T-helper 1 cell treated with Interleukin-12 subunit alpha and Interleukin-12 subunit beta and Interleukin-4 antibody, amounts not matched to agents 30 μg/mL and 1 μg/mL, for 36 hours (primary cell): ENCODE data around the gene TMUB2.

Experiments used
- H3K27ac Mint-ChIP-seq: one replicate; pipeline ENCODE4 v1.8.0; 2021; ENCODE audit warnings: mild to moderate bottlenecking, mixed read lengths
- H3K27me3 Mint-ChIP-seq: one replicate; pipeline ENCODE4 v1.8.0; 2021; ENCODE audit warnings: low read depth, mixed read lengths
- H3K36me3 Mint-ChIP-seq: one replicate; pipeline ENCODE4 v1.8.0; 2021; ENCODE audit warnings: low read depth, mixed read lengths
- H3K4me1 Mint-ChIP-seq: one replicate; pipeline ENCODE4 v1.8.0; 2021; ENCODE audit warnings: low read depth, mixed read lengths
- H3K4me3 Mint-ChIP-seq: one replicate; pipeline ENCODE4 v1.8.0; 2021; ENCODE audit warnings: mild to moderate bottlenecking, moderate library complexity, mixed read lengths
- H3K9me3 Mint-ChIP-seq: one replicate; pipeline ENCODE4 v1.8.0; 2021; ENCODE audit warnings: mixed read lengths

Gene TMUB2

DNA sequence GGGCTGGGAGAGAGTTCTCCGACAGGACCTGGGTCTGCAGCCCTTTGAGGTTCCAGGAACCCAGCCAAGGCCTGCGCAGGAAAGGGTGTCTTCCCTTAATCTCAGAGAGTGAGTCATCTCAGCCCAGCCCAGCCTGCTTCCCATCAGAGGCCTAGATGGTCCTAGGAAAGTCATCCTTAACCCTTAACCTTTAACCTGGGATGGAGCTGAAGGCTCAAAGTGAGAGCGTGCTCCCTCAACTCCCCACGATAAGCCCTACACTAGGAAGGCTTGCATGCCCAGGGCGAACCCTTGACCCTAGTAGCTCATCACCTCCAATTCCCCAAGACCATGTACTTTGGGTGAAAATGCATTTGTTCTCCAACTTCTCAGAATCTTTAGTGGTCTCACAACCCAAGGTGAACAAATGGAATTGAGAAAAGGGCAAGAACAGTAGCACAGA is 17.7 kb downstream of the TMUB2 start:
- no peak overlapping the region for H3K27ac Mint-ChIP-seq
- no peak overlapping the region for H3K4me3 Mint-ChIP-seq
- H3K4me1 Mint-ChIP-seq, result peaks cover 31% of the 10 kb centered on the region
- peaks cover 27% of the 10 kb centered on the region for H3K36me3 Mint-ChIP-seq
- H3K9me3 Mint-ChIP-seq, result no peaks in the 10 kb centered on the region
- H3K27me3 Mint-ChIP-seq, result no peaks in the 10 kb centered on the region

DNA sequence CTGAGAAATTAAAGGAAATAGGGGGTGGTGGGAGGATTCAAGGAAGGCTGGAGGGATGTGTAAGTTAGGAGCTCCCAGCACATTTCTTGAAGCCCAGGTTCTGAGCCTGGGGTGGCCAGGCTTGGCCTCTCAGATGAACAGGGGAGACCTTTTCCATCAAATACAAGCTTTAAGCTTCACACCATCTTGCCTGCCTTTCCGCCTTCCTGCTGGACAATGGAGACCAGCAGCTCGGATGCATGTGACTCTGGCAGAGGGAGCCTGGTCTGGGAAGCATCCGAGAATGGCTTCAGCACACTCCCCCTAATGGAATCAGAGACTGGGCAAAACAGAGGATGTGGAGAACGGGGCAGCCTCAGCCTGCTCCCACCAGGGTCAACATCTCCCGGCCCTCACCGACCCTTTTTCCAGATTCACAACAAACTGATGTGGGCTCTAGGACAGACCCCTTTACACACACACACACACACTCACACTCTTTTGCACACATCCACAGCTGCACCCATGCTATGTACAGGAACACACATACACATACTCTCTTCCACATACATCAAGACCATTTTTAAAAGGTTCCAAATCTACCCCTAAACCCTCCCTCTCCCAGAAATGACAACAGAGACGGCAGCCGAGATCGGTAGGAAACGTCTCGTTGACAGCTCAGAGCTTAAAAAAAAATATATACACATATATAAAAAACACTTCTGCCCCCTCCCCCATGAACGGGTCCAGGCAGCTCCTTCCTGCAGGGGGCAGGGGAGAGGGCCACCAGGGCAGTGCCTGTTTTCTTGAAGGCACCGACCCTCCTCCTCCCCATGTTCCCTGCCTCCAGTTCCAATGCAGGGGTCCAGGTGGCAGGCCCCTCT is 19.4 kb downstream of the TMUB2 start:
- H3K9me3 Mint-ChIP-seq, result no peaks in the 10 kb centered on the region
- H3K27me3 Mint-ChIP-seq, result no peaks in the 10 kb centered on the region
- peaks cover 33% of the 10 kb centered on the region for H3K4me1 Mint-ChIP-seq
- H3K36me3 Mint-ChIP-seq, result peaks cover 37% of the 10 kb centered on the region
- H3K27ac Mint-ChIP-seq, result peak overlapping the region; percentile 61
- H3K4me3 Mint-ChIP-seq, result no peak overlapping the region

DNA sequence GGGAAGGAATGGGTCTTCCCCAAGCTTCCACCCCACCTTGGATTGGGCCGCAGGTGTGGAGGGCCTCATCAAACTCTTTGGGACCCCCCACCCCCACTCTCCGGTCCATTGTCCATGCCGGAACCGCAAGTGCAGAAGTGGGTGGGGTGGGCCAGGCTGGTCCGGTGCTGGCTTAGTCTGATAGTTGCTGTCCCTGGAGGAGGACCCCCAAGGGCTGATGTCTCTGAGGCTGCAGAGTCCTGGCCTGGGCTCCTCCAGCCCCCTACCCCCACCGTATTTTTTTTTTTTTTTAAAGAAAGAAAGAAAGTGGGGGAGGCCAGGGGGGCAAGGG is 20.0 kb downstream of the TMUB2 start:
- Mint-ChIP-seq H3K4me1 (peaks cover 32% of the 10 kb centered on the region), H3K9me3 (no peaks in the 10 kb centered on the region), H3K27ac (no peak overlapping the region), H3K27me3 (no peaks in the 10 kb centered on the region), H3K4me3 (no peak overlapping the region), H3K36me3 (peaks cover 43% of the 10 kb centered on the region)

DNA sequence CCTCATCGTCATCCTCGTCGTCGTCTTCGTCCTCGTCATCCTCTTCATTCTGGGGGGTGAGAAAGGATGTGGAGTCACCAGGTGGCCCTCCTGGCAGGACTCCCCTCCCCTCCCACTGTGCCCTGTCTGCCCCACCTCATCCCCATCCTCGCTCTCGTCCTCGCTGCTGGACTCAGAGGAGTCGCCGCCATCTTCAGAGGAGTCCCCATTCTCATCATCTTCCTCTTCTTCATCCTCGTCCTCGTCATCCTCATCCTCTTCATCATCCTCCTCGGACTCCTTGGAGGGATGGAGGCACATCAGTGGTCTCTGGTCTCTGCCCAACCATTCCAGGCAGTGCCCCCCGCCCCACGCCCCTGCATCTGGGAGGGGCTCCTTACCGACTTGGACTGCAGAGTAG is 20.5 kb downstream of the TMUB2 start:
- no peaks in the 10 kb centered on the region for H3K27me3 Mint-ChIP-seq
- H3K36me3 Mint-ChIP-seq, result peaks cover 43% of the 10 kb centered on the region
- H3K9me3 Mint-ChIP-seq, result no peaks in the 10 kb centered on the region
- H3K27ac Mint-ChIP-seq, result no peak overlapping the region
- H3K4me3 Mint-ChIP-seq, result no peak overlapping the region
- H3K4me1 Mint-ChIP-seq, result peaks cover 32% of the 10 kb centered on the region

DNA sequence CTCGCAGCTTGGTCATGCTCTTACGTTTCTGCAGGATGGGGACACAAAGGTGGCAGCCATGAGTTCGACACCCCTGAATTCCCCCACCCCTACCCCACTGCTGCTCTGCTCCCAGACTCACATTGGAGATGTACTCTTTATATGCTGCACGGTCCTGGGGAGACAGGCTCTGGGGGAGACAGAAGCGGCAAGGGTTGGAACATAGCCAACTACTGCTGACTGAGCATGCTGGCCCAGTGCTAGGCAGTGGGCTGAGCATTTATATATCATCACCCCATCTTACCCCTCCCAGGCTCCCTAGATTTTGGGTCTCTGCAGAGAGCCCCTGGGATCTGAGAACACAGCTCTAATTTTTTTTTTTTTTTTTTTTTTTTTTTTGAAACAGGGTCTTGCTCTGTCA is 21.0 kb downstream of the TMUB2 start:
- H3K4me3 Mint-ChIP-seq, result no peak overlapping the region
- H3K27ac Mint-ChIP-seq, result no peak overlapping the region
- H3K27me3 Mint-ChIP-seq, result no peaks in the 10 kb centered on the region
- H3K4me1 Mint-ChIP-seq, result peaks cover 29% of the 10 kb centered on the region
- no peaks in the 10 kb centered on the region for H3K9me3 Mint-ChIP-seq
- H3K36me3 Mint-ChIP-seq, result peaks cover 44% of the 10 kb centered on the region

DNA sequence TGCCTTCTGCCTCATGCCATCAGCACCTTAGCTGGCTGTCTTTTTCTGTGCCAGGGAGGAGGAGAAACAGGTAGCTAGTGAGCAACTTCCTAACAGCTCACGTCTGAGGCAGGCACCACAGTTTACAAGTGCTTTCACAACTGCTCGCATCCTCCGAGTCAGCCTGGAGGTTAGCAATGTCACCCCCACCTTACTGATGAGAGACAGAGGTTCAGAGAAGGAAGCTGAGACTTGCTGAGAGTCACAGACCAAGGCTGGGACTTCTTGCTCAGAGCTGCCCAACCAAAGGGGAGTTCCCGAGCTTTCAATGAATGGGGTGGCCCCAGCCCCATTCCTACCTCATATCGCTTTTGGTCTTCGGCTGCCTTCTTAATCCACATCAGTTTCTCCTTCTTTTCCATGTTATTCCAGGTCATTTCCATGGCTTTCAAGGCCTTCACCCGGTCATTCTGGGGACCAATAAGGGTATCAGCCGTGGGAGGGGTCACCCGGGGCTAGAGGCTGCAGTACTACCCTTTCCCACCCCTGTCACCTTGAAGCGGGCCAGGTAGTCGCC is 23.1 kb downstream of the TMUB2 start:
- peaks cover 63% of the 10 kb centered on the region for H3K36me3 Mint-ChIP-seq
- peaks cover 28% of the 10 kb centered on the region for H3K4me1 Mint-ChIP-seq
- H3K27me3 Mint-ChIP-seq, result no peaks in the 10 kb centered on the region
- H3K9me3 Mint-ChIP-seq, result no peaks in the 10 kb centered on the region
- H3K4me3 Mint-ChIP-seq, result peak overlapping the region; percentile 64
- peak overlapping the region; percentile 89 for H3K27ac Mint-ChIP-seq

DNA sequence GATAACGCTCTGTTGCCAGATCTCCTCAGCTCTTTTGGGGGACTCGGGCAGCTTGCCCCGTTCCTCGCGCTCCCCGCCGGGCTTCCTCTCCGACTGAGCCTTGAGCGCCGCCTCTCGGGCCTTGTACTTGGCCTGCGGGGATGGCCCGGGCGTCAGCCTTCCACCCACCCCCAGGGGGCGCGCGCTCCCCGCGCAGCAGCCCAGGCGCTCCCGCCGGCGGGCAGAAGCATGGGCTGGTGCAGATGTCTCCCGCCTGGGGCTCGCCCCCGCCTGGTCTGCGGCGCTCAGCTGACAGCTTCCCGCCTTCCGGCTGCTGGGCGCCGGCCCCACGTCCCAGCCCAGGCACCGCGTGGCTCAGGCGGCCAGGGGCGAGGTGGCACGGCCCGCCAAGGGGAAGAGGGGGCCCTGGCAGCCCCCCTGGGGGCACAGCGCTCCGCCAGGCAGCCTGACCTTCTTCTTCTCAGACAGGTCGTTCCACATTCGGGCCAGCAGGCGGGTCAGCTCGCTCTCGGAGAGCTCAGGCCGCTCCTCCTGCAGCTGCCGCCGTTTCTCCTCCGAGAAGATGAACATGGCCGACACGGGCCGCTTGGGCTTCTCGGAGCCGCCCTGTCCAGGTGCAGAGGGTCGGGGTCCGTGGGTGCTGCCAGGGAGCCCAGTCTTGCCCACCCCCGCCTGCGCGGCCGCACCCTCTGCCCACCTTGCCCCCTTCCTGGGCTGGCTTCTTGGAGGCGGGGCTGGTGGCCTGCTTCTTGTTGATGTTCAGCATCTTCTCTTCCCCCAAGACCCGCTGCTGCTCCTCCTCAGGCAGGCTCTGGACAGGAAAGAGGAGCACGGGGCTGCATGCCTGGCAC is 23.8 kb downstream of the TMUB2 start:
- Mint-ChIP-seq H3K27me3 (no peaks in the 10 kb centered on the region), H3K9me3 (no peaks in the 10 kb centered on the region), H3K36me3 (peaks cover 68% of the 10 kb centered on the region), H3K27ac (peak overlapping the region; percentile 89), H3K4me1 (peaks cover 33% of the 10 kb centered on the region), H3K4me3 (peak overlapping the region; percentile 64)

DNA sequence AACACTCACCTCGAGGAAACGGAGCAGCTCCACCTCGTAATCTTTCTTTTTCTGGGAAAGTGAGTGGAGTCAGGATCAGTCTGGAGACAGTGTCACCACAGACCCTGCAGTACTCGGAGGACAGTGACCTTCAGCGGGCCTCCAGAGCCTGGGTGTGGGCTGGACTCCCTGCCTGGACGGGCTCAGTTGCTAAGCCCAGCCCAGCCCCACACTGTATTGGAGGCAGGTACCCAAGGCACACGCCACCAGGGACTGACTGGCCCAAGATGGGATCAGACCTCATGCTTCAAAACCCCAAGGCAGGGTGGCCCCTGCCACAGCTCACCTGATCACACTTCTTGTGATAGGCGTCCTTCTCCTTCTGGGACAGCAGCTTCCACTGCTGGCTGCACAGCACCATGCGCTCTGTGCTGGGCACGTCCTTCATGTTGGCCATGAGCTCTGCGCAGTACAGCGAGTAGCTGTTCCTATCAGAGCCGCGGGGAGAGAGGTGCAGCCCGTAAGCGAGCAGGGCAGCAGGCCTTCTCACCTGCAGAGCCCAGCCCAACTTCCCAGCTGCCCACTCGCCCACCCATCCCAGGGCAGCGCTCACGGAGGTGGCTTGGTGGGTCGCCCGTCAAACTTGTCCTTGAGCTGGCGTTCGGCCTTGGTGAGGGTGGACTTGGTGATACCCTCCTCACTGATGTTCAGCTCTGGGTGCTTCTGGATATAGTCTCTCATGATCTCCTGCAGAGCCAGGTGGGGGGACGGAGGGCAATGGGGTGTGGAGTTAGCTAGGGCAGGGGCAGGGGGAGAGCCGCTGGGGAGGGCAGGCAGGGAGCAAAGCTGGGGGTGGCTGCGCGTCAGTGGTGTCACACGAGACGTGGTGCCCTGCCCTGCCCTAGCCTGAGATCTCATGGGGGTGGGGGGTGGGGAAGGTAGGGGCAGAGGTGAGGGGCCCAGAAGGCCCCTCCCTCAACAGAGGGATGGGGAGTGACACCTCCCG is 24.8 kb downstream of the TMUB2 start:
- Mint-ChIP-seq H3K4me3 (no peak overlapping the region), H3K27ac (no peak overlapping the region), H3K9me3 (no peaks in the 10 kb centered on the region), H3K4me1 (peaks cover 41% of the 10 kb centered on the region), H3K36me3 (peaks cover 71% of the 10 kb centered on the region), H3K27me3 (no peaks in the 10 kb centered on the region)

DNA sequence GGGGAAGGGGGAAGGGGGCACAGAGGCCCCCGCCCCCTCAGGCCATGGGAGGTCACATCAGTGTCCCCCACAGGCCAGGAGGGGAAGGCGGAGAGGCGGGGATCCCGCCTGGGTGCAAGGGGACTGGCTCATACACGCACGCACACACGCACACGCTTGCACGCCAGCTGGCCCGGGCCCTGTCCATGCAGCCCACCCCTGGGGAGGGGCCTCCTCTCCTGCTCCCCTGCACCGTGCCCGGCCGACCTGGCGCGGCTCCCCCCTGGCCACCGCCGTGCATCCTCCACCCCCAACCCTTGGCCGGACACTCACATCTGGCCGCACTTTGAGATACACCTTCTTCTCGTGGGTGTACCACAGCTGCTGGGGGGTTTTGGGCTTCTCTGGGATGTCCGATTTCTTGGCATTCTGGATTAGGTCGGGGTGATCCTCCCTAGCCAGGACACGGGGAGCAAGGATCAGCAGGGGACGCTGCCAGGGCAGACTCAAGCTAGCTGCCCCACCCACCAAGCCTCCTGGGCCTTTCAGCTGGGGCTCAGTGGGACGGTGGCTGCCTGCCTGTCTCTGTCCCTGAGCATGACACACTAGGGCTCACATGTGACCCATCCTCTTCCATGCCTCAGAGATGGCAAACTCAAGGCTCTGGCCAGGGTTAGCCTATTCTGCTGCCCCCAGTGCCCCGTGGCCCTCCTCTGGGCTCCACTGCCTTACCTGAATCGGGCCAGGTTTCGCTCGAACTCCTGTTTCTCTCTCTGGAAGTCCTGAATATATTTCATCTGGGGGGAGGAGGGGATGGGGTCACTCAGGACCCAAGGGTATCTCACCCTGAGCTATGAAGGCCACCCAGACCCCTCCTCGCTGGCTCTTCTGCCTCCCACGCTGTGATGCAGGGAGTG is 26.0 kb downstream of the TMUB2 start:
- Mint-ChIP-seq H3K4me3 (no peak overlapping the region), H3K4me1 (peaks cover 50% of the 10 kb centered on the region), H3K27ac (peak overlapping the region; percentile 15), H3K9me3 (no peaks in the 10 kb centered on the region), H3K27me3 (no peaks in the 10 kb centered on the region), H3K36me3 (peaks cover 76% of the 10 kb centered on the region)

DNA sequence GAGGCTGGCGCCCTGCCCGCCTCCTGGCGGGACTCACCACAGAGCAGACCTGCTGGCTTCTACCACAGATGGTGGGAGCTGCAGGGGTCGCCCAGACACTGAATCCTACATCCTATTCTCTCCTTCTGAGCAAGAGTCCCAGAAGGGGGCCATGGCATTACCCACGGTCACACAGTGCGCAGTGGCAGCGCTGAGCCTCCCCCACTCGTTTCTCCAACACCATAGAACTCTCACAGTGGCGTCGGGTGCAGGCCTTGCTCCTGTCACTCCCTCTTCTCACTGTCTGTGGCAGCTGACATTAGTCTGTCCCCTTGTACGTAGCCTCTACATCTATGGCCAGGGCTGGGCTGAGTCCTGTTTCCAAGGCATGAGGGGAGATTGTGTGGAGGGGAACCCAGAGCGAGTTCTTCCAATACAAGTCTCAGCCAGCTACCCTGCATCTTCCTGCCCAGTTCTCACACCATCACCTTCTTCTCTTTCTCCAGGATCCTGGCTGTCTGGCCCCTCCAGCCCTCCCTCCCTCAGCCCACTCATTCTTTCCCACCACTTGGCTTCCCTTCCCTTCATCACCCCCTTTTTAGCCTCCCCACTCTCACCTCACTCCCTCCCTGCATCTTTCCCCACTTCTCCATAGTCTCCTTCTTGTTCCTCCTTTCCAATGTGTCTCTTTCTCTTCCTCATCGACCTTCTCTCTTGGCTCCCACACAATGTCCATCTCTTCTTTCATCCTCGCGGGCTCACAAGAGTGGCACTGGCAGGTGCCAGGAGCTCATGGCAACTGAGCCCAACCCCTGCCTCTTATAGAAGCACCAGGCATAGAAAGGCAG is 26.8 kb downstream of the TMUB2 start:
- Mint-ChIP-seq H3K9me3 (no peaks in the 10 kb centered on the region), H3K4me1 (peaks cover 48% of the 10 kb centered on the region), H3K36me3 (peaks cover 71% of the 10 kb centered on the region), H3K27ac (peak overlapping the region; percentile 47), H3K4me3 (no peak overlapping the region), H3K27me3 (no peaks in the 10 kb centered on the region)

DNA sequence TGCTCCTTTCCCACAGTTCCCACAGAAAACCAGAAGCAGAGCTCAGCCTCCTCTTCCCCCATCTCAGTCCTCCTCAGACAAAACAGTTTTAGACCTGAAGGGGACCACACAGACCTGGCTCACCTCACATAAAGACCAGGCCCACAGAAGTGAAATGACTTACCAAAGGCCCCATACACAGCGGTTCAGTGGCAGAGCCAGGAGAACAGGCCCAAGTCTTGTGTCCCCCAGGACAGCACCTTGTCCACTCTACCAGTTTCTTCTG is 27.4 kb downstream of the TMUB2 start:
- no peaks in the 10 kb centered on the region for H3K27me3 Mint-ChIP-seq
- H3K4me3 Mint-ChIP-seq, result no peak overlapping the region
- peak overlapping the region; percentile 47 for H3K27ac Mint-ChIP-seq
- peaks cover 67% of the 10 kb centered on the region for H3K36me3 Mint-ChIP-seq
- peaks cover 47% of the 10 kb centered on the region for H3K4me1 Mint-ChIP-seq
- no peaks in the 10 kb centered on the region for H3K9me3 Mint-ChIP-seq

DNA sequence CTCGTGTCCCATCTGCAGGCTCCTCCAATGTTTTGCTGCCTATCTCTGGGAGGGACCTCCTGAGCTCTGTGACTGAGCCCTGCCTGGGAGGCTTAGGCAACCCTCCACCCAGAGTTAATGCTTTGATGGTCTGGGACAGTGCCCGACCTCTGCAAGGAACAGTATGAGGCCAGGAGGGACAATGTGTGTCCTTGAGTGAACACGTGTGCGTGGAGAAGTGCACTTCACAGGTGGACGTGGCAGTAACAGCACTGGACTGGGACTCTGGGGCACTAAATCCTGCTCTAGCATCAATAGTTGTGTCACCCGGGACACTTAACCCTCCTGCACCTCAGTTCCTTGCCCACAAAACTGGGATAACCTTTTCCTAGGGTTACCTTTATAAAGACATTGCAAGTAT is 28.1 kb downstream of the TMUB2 start:
- Mint-ChIP-seq H3K9me3 (no peaks in the 10 kb centered on the region), H3K36me3 (peaks cover 61% of the 10 kb centered on the region), H3K4me1 (peaks cover 43% of the 10 kb centered on the region), H3K4me3 (peak overlapping the region; percentile 25), H3K27me3 (no peaks in the 10 kb centered on the region), H3K27ac (peak overlapping the region; percentile 26)

DNA sequence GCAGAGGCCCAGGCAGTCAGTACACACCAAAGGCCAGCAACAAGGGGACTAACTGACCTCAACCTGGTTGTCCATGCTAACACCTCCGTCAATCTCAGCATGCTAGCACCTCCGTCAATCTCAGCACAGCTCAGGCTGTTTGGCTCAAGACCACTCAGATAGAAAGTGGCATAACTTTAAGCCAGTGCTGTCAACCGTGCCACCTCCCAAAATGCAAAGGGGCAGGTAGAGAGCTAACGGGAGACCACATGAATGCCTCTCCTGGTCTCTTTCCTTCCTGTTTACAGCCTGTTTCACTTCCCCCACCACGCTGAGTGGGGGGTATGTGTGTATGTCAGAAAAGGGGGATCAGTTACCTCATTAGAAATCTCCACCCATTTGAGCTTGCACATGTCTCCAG is 29.4 kb downstream of the TMUB2 start:
- Mint-ChIP-seq H3K27ac (peak overlapping the region; percentile 76), H3K4me3 (peak overlapping the region; percentile 90), H3K27me3 (no peaks in the 10 kb centered on the region), H3K9me3 (no peaks in the 10 kb centered on the region), H3K4me1 (peaks cover 39% of the 10 kb centered on the region), H3K36me3 (peaks cover 58% of the 10 kb centered on the region)
